Measurements from ENCODE around the gene SP140L.

The SP140L gene

DNA sequence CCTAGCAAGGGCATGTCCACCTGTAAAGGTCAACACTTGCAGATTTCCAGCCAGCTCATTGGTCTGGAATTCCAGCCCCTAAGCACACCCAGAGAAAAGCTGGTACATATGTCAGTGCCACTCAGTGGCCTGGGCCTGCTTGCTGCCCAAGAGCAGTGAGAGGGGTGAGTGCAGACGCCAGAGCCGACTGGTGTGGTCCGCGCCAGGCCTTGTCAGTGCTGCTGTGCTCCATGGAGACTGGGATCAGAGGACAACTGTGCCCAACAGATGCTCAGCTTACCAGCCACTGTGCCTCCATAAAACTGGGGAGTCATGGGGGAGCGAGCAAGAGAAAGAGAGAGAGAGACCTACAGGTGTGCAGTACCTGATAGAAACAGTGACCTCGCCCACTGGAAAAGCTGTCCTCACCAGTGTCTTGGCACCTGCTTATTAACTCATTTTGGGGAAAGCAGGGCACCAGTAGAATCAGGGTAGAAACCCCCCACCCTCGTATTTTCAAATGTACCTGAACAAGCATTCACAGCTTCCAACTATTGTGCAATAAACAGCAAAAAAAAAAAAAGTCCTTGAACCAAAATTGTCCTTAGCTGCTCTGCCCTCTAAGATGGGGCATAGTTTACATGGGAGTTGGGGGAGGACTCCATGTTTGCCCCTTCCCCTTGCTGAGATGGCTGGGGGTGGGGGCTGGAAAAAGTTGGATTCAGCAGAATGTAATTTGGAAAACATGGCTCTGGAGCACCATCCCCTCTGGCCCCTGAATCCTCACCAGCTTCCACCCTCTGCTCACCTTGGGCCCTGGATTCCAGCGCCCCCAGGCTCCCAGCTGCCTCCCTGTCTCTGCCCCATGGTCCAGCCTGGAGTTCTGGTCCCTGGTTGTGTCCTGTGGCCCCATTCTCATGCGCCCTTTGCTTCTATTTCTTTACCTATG, 1.4 kb upstream of the SP140L start:
- TF ChIP-seq YY1 (IDR thresholded peaks at IDR 0.05; ENCODE audit: low read depth), result no peak

DNA sequence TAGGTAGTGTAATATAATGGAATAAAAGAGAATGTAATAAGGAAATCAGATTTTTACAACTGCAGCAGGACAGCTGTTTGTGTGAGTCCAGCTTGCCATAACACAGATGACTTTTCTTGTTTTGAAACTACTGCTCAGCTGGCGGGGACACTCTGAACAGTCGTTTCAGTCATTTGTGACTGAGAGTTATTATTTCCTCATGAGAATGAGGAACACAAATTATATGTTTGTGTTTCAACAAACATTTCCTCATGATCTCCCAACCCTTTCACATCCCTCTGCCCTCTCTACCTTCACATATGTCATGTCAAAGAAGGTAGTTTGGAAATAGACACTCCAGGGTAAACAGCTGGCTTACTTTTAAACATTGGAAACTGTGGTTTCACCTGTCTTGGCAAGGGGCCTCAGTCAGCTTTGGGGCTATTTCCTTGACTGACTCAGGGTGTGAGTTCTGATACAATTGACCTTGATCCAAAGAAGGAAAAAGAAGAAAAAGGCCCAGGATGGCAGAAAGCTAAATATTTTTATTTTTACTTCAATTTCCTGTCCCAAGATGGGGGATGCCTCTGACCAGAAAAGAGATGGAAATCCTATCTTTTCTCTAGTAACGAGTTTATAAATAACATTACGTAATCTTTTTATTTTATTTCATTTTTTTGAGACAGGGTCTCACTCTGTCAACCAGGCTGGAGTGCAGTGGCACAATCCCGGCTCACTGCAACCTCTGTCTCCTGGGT, 593 bp downstream of the SP140L start:
- no peak for TF ChIP-seq NFIC (IDR thresholded peaks at IDR 0.05)

DNA sequence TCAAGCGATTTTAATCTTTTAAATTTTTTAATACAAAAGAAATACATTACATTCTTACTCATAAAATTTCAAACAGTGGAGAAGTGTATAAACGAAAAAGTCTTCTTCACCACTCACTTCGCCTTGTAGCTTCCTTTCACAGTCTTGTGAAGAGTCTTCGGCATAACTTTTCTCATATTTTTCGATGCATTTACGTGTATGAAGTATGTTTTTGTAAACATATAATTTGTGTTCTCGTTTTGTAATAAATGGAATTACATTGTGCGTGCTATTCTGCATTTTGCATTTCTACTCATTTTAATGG, 1.1 kb downstream of the SP140L start:
- TF ChIP-seq EGR1 (IDR thresholded peaks at IDR 0.05), result no peak
- no peak for TF ChIP-seq RAD21 (IDR thresholded peaks at IDR 0.05; ENCODE audit: low read depth)
- TF ChIP-seq, protein P1, sequence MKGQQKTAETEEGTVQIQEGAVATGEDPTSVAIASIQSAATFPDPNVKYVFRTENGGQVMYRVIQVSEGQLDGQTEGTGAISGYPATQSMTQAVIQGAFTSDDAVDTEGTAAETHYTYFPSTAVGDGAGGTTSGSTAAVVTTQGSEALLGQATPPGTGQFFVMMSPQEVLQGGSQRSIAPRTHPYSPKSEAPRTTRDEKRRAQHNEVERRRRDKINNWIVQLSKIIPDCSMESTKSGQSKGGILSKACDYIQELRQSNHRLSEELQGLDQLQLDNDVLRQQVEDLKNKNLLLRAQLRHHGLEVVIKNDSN (IDR thresholded peaks at IDR 0.05), result no peak
- no peak for TF ChIP-seq YY1 (IDR thresholded peaks at IDR 0.05; ENCODE audit: low read depth)
- no peak for TF ChIP-seq FOXM1 (IDR thresholded peaks at IDR 0.05; ENCODE audit: borderline replicate concordance, low read depth)

DNA sequence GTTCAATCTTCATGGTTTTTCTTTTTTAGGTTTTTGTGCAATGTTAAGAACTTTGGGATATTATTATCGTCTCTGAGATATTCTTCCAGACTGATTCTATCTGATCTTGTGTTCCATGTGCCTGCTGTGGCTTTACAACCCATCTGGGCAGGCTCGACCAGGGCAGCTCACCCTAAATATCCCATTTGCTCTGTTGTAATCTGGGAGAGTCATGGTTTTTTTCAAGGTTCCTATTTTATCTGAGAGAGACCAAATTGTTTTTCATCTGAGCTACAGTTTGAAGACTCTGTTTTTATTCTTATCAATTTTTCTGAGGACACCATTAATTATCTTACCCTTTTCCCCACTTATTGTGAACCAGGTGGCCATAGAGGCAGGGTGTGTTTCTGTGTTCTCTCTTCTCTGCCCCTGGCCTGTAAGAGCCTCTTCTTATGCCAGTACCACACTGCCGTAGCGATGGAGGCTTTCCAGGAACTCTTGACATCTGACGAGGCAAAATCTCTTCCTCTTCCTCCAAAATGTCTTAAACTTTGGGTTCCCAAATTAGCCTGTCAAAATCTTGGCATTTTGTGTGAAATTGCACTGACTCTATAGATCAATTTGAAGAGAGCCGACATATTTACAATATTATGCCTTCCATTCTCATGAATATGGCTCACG, 3.1 kb downstream of the SP140L start:
- TF ChIP-seq EP300 (IDR thresholded peaks at IDR 0.05; ENCODE audit: borderline replicate concordance), result no peak
- TF ChIP-seq, protein P2, sequence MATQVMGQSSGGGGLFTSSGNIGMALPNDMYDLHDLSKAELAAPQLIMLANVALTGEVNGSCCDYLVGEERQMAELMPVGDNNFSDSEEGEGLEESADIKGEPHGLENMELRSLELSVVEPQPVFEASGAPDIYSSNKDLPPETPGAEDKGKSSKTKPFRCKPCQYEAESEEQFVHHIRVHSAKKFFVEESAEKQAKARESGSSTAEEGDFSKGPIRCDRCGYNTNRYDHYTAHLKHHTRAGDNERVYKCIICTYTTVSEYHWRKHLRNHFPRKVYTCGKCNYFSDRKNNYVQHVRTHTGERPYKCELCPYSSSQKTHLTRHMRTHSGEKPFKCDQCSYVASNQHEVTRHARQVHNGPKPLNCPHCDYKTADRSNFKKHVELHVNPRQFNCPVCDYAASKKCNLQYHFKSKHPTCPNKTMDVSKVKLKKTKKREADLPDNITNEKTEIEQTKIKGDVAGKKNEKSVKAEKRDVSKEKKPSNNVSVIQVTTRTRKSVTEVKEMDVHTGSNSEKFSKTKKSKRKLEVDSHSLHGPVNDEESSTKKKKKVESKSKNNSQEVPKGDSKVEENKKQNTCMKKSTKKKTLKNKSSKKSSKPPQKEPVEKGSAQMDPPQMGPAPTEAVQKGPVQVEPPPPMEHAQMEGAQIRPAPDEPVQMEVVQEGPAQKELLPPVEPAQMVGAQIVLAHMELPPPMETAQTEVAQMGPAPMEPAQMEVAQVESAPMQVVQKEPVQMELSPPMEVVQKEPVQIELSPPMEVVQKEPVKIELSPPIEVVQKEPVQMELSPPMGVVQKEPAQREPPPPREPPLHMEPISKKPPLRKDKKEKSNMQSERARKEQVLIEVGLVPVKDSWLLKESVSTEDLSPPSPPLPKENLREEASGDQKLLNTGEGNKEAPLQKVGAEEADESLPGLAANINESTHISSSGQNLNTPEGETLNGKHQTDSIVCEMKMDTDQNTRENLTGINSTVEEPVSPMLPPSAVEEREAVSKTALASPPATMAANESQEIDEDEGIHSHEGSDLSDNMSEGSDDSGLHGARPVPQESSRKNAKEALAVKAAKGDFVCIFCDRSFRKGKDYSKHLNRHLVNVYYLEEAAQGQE (IDR thresholded peaks at IDR 0.05; ENCODE audit: low read depth), result no peak
- TF ChIP-seq ZBTB7A (IDR thresholded peaks at IDR 0.05; ENCODE audit: low read depth), result no peak
- TF ChIP-seq, protein P1 (IDR thresholded peaks at IDR 0.05), result no peak
- no peak for TF ChIP-seq YY1 (IDR thresholded peaks at IDR 0.05; ENCODE audit: low read depth)
- TF ChIP-seq EGR1 (IDR thresholded peaks at IDR 0.05), result no peak
- TF ChIP-seq CEBPB (IDR thresholded peaks at IDR 0.05), result no peak

DNA sequence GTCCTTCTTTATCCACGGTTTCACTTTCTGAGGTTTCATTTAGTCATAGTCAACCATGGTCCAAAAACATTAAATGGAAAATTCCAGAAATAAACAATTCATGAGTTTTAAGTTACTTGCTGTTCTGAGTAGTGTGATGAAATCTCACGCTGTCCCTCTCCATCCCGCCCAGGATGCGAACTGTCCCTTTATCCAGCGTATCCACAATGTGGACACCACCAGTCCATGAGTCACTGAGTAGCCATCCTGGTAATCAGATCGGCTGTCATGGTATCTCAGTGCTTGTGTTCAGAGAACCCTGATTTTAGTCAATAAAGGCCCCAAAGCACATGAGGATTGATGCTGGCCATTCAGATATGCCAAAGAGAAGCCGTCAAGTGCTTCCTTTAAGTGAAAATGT, 3.7 kb downstream of the SP140L start:
- no peak for TF ChIP-seq YY1 (IDR thresholded peaks at IDR 0.05; ENCODE audit: low read depth)
- TF ChIP-seq TCF12 (IDR thresholded peaks at IDR 0.05; ENCODE audit: low read depth), result no peak
- TF ChIP-seq TEAD4 (IDR thresholded peaks at IDR 0.05), result no peak

DNA sequence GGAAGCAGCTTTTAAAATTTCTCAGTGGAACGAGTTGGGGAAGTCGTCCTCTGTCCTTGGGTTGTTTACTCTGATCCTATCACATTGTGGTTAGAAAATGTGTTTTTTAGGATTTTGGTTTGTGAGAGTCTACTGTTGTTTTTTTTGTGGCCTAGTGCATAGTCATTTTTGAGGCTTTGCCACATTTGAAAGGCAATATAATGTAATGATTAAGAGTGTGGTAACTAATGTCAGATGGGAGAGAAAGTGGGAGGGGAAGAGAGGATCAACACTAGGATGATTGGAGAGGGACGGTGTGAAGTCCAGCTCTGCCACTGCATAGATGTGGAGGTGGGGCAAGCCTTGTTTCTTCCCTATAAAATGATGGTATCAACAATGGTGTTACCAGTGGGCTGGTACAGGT, 8.5 kb downstream of the SP140L start:
- TF ChIP-seq EGR1 (IDR thresholded peaks at IDR 0.05) (no peak), ZBTB7A (IDR thresholded peaks at IDR 0.05; ENCODE audit: low read depth) (no peak), CREB1 (IDR thresholded peaks at IDR 0.05; ENCODE audit: low read depth) (no peak), TCF12 (IDR thresholded peaks at IDR 0.05; ENCODE audit: low read depth) (no peak), RAD21 (IDR thresholded peaks at IDR 0.05; ENCODE audit: low read depth) (no peak), EP300 (IDR thresholded peaks at IDR 0.05; ENCODE audit: borderline replicate concordance) (no peak), YY1 (IDR thresholded peaks at IDR 0.05; ENCODE audit: low read depth) (no peak), CEBPB (IDR thresholded peaks at IDR 0.05) (no peak), TEAD4 (IDR thresholded peaks at IDR 0.05) (no peak), FOXM1 (IDR thresholded peaks at IDR 0.05; ENCODE audit: borderline replicate concordance, low read depth) (no peak)
- TF ChIP-seq, protein P2 (IDR thresholded peaks at IDR 0.05; ENCODE audit: low read depth), result no peak

DNA sequence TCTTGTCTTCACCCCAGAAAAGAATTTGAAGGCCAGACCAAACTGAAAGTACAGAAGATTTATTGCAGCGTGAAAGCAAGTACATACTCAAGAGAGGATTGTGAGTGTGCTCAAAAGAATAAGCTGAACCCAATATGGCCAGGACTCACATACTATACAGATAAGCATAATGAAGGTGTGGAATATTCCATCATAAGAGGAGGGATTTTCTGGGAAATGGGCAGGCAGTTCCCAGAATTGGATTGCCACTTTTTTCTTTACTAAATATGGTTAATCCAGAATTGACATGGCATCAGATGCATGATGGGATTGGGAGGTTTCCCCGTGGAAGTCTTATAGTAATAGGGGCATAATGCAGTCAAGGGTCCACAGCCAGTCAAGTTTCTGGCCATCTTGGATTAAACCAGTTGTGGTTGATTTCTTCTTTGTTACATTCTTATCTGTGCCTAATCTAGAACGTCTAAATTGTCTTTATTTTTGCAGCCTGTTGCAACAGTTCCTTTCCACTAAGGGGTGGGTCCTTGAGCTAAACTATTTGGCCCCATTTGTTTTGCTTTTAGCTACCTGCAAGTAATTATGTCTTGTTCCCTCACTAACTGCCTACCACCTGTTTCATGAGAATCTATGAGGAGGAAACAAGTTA, 9.0 kb downstream of the SP140L start:
- no peak for TF ChIP-seq ZBTB7A (IDR thresholded peaks at IDR 0.05; ENCODE audit: low read depth)
- TF ChIP-seq, protein P2 (IDR thresholded peaks at IDR 0.05; ENCODE audit: low read depth), result no peak
- no peak for TF ChIP-seq FOXM1 (IDR thresholded peaks at IDR 0.05; ENCODE audit: borderline replicate concordance, low read depth)
- TF ChIP-seq CREB1 (IDR thresholded peaks at IDR 0.05; ENCODE audit: low read depth), result no peak
- TF ChIP-seq YY1 (IDR thresholded peaks at IDR 0.05; ENCODE audit: low read depth), result no peak
- TF ChIP-seq, protein P1 (IDR thresholded peaks at IDR 0.05), result no peak
- TF ChIP-seq, protein P3, sequence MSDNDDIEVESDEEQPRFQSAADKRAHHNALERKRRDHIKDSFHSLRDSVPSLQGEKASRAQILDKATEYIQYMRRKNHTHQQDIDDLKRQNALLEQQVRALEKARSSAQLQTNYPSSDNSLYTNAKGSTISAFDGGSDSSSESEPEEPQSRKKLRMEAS (IDR thresholded peaks at IDR 0.05), result no peak
- no peak for TF ChIP-seq TEAD4 (IDR thresholded peaks at IDR 0.05)
- TF ChIP-seq RAD21 (IDR thresholded peaks at IDR 0.05; ENCODE audit: low read depth), result no peak
- TF ChIP-seq TAF1 (IDR thresholded peaks at IDR 0.05; ENCODE audit: low read depth), result no peak
- no peak for TF ChIP-seq NFIC (IDR thresholded peaks at IDR 0.05)
- TF ChIP-seq TCF12 (IDR thresholded peaks at IDR 0.05; ENCODE audit: low read depth), result no peak
- TF ChIP-seq EGR1 (IDR thresholded peaks at IDR 0.05), result no peak
- TF ChIP-seq CEBPB (IDR thresholded peaks at IDR 0.05), result no peak
- TF ChIP-seq EP300 (IDR thresholded peaks at IDR 0.05; ENCODE audit: borderline replicate concordance), result no peak
